ENCODE results near the gene FCER1G.

Gene FCER1G

DNA sequence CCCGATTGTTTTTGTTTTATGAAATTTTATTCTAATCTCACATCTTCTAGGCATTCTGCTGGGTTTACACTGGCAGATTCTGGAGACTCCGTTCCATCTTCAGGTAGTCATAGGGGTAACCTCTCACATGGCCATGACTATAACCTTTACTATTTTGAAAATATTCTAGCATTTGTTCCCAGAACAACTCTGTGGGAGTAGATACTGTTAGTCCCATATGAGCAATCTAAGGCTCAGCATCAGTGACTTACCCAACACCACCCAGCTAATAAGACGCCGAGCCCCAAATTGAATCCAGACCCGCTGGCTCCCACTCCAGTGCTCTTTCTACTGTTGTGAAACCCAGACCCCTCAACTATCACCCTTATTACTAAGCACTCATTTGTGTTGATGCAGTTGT lies 26.1 kb upstream of the FCER1G start:
- no peak for DNase-seq

GRCh38 chr1:161190962-161191521 lies 24.1 kb upstream of the FCER1G start:
- no peak for DNase-seq

DNA sequence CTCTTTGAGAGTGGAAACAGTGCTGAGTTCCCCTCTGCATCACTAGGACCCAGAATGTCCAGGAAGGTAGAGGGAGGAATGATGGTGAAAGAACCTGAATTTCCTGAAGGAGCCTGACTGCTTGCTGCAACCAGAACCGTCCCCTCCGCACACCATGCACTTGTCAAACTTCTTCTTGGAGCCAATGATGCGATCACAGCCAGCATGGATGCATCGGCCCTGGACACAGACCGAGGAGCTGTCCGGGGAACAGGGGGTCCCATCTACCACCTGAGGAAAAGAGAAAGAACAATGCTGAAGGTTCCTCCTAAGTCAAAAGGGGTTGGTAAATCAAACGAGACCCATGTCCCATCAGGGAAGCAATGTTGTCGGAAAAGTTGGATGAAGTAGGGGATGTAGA lies 23.1 kb upstream of the FCER1G start:
- DNase-seq = no peak

GRCh38 chr1:161192476-161193465 lies 22.3 kb upstream of the FCER1G start:
- peak; percentile 56 for DNase-seq

GRCh38 chr1:161193561-161194235 lies 21.4 kb upstream of the FCER1G start:
- DNase-seq = no peak

GRCh38 chr1:161195171-161195570 lies 19.9 kb upstream of the FCER1G start:
- DNase-seq = no peak

- DNase-seq = no peak
Measured at GRCh38 chr1:161196111-161196510, 19.0 kb upstream of the FCER1G start.

DNA sequence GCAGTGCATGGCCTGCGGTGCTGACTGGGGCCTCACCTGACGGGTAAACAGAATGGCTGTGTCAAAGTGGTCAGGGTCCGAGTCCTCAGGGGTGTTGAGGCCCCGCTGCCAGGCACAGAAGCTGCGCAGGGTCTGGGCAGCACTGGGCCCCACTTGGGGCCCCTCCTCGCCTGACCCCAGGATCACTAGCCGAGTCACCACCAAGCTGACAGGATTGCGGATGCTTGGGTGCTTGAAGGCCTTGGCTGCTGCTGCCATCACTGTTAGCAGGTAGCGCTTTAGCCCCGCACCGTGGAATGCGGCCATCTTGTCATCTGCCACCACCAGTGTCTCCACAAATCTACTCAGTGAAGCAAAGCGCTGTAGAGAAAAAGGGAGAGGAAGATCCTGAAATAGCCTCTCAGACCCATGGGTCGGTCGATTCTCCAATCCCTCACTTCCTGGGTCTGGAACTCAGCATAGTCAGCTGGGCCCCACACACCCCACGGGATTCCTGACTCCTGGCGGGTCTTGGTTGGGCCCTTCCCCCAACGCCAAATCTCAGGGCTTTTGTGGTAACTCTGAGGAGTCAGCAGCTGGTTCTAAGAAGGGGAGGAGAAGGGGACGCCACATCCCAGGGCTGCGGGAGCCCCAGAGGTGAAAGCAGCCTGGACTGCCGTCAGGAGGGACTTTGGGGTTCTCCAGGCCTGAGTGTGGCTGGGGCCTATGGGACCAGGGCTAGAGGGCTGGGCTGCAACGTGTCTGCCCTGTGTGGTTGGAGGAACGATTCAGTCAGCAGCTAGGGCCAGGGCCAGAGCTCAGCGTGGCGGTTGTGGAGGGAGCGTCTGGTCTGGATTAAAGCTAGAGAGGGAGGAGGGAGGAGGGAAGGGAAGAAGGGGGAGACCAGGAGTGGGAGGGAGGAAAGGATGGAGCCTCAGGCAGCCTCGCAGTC lies 18.3 kb upstream of the FCER1G start:
- DNase-seq = no peak

- no peak for DNase-seq
Measured at GRCh38 chr1:161197560-161198193, 17.4 kb upstream of the FCER1G start.

DNA sequence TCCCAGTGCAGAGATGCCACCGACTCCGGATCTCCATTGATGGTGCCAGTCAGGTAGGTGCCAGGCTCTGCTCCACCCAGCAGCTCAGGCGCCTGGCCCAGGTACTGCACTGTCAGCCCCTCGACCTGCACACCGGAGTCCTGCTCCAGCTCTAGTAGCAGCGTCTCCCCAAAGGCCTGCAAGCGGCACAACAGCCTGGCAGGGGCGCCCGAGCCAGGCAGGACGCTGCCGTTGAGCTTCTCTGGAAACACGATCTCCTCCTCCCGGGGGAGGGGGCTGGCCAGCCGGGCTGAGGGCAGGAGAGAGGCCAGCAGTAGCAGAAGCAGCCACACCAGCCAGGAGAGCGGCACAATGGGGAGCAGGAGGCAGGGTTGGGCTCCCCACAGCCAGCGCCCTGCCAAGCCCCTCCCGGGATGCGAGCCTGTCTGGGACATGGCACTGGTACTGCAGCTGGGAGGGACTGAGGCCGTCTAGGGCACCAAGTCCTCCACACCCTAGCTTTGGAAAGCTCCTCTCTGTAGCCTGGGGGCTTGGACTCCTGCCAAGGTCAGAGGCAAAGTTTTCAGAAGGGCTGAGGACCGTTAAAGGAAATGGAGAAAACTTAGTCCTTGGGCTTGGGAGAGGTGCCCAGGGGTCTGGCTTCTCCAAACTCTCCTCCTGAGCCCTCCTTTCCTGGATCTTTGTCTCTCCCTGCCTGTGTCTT lies 16.8 kb upstream of the FCER1G start:
- peak; percentile 51 for DNase-seq

DNA sequence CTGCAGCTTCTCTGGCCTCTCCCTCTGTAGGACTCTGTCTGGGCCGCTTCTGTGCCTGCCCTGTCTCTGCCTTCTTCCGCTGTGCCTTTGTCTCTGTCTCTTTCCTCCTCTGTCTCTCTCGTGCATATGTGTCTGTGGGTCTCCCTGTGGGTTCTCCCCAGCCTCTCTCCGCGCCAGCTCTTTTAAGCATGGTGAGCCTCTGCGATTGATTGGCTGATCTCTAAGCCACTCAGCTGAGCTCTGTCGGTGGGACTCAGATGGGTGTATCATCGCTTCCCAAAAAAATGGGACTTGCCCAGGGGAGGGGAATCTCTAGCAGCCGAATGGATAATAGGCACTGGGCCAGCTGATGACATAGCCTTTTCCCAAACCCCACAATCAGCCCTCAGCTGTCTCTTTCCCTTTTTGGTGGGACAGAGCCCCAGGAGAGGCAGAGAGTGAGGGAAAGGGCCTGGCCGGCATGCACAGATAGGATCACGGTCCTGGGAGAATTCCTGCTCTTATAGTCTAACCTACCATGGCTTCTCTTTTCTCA lies 16.1 kb upstream of the FCER1G start, which contains the start of gene ADAMTS4:
TSS of gene ADAMTS4 (minus strand) at position 158 of the 535 bp plus-strand sequence. CDS start 427 bp downstream, outside the sequence.
- DNase-seq = peak; percentile 97

DNA sequence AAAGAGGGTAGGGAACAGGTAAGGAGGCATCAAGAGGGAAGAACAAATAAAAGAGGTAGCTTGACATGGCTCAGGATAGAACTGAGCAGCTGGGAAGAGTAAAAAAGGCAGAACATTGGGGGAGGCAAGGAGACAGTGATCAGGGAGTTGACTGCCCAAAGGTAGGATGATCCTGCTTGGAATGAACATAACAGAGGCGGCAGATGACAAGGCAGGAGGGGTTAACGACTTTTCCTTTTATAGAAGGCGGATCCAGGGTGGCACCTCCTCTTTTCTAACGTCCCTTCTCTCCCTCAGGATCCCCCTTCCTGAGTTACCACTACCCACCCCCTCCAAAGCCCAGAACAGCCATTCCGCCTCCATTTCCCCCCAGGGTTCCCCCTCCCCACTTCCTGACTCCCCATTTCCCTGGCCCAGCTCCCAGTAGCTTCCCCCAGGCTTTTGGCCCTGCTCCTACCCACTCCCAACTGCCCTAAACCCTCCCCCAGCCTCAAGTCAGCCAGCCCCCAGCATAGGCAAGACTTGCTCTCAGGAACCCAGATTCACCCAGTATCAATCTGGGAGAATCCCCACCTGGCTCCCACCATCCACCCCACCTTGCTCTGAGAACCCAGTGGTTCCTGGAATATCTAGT lies 15.5 kb upstream of the FCER1G start:
- DNase-seq = peak; percentile 13

GRCh38 chr1:161200421-161200991 lies 14.6 kb upstream of the FCER1G start:
- DNase-seq = no peak

DNA sequence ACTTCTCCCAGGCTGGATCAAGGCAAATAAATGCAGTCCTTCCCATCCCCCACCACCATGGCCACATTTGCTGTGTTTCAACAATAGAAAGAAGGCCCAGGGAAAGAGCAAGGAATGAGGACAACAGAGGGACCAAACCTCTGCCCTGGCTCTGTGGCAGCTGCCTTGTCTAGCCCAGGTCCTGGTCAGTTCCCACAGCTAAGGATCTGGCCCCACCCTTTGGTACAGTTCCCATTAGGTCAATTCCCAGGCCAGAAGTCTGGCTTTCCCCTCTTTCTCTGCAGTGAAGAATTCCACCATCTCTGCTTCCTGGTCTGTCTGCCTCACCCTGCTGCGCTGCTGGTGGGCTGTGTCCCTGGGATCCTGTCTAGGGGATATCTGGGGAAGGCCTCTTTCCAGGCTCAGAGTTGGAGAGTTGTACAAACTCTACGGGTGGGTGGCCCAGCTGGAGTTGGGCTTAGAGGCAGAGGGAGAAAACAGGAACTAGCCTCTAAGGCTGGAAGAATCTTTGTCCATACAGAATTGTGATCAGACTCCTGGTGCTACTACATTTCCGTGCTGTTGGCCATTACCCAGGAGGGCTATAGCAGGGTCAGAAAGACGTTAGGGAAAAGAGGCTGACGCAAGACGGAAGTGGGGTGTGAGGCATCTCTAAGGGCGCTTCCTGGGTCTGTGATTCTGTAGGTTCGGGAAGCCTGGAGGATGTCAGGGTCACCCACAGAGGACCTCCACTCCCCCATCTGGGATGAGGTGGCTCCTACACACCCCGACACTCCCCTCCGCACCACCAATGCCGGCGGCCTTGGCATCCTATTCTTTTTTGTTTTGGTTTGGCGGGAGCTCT lies 13.9 kb upstream of the FCER1G start:
- no peak for DNase-seq

GRCh38 chr1:161201836-161202712 lies 13.0 kb upstream of the FCER1G start, which contains the start of gene NDUFS2:
Gene NDUFS2, plus strand, starts transcription at chr1:161202367. Its CDS starts 19 bp downstream, at chr1:161202386.
- peak; percentile 98 for DNase-seq

GRCh38 chr1:161206411-161207140 lies 8.5 kb upstream of the FCER1G start:
- DNase-seq = no peak

DNA sequence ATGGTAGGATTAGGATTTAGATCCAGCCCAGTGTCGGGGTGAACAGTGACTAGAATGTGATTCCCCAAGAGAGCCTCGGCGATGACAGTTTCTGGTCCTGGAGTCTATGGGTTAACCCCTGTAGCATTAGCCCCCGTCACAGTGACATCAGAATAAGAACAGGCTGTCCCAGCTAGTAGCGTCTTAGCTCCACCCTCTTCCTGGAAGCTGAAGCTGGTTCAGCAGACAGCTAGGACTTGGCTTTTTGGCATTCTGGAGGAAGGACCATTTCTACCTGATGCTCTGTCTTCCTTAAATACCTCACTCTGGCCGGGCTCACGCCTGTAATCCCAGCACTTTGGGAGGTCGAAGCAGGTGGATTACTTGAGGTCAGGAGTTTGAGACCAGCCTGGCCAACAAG lies 7.9 kb upstream of the FCER1G start:
- DNase-seq = no peak

All from NCI-H446 treated with DMSO at 0.1 percent for 48 hours (cell line).